ENCODE results near the gene HELT.
"Not testable (repeated sequence)": the region's sequence is repeated elsewhere in the genome, so short reads cannot be mapped to it uniquely, and the experiment has no call there.

Gene HELT

DNA sequence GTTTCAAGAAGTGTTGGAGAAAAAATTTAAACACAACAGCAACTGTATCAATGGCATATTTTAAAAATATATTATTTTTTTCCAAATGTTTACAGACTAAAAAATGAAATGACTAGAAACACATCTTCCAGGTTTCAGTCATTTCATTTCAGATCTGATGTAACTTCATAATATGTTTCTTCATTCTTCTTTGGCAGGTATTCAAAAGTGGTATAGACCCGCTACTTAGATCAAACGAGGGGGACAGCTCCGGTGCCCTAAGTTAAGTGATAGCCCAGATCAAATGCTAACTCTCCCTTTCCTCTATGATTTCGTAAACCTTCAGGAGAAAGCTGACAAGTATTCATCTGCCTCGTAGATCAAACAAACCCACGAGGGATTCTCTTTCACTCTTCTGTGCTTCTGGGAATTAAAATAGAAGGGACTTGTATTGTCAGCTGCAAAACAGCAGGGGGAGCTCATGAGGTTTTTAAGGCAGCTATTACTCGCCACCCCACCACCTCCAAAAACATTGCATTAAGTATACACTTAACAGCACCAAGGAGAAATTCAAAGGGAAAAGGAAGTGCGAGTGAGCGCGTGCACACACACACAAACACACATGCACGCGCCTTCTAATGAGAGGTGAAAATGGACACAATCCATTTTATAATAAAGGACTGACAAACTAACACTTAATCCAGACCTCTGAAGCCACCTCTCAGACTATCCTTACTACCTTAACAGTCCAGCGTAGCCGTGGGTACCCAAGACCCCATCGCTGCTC lies 21.4 kb downstream of the HELT start:
- DNase-seq: peak; percentile 78

GRCh38 chr4:185040523-185040922 lies 22.2 kb downstream of the HELT start:
- DNase-seq: peak; percentile 21

GRCh38 chr4:185050286-185050685 lies 32.0 kb downstream of the HELT start:
- DNase-seq: not testable (repeated sequence)

- not testable (repeated sequence) for DNase-seq
Measured at GRCh38 chr4:185051283-185051682, 33.0 kb downstream of the HELT start.

DNA sequence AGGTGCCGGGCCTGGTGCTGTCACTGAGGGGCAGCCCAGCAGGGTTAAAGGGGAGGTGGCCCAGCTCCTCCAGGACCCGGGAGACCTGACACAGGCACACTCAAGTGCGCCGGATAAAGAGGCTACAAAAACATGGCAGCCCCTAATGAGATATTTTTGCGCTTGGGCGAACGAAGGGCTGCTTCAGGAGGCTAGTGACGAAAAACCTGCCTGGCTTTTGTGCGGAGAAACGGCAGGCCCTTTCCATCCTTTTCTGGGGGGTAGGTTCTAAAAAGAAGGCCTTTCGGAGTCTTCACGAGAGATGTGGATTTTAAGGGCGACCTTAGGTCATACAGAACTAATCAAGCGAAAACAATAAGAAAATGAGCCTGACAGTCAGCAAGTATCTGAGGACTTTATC lies 35.5 kb downstream of the HELT start:
- no peak for DNase-seq

DNA sequence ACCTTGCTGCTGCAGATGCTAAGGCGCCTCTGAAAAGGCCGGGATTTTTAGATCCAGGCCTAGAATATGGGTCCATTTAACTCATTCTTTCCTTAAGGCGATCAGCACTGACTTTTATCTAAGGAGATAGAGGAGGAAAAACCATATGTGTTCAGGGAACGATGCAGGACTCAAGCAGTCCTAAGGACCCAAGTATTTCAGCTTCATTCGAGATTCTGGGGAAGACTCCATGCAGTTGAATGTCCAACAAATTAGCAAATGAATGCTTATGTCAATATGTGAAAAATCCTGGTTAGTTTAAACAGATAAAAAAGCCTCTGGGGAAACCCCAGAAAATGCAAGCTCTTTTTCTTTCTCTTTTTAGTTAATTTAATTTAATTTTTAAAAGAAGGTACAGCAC lies 36.0 kb downstream of the HELT start:
- DNase-seq: no peak

GRCh38 chr4:185054886-185055285 lies 36.6 kb downstream of the HELT start:
- DNase-seq: no peak

GRCh38 chr4:185061610-185062009 lies 43.3 kb downstream of the HELT start:
- no peak for DNase-seq

GRCh38 chr4:185062606-185063005 lies 44.3 kb downstream of the HELT start:
- DNase-seq: no peak

DNA sequence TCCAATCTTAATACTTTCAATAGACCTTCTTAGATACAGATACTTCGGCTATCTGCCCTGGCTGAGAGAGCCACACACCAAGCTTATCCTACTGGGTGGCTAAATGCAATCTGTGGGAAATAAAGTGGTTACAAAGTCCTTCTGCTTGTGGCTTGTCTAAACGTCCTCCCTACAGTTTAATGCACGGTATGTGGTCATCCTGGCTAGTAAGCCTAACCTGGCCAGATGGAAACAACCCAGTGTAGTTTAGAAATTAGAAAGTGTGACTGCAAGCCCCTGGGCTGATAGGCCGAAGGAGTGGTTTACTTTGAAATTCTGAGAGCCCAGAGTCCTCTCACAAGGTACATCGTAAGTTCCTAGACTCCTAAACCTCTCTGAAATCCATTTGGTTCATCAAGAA lies 47.9 kb downstream of the HELT start:
- DNase-seq: no peak

DNA sequence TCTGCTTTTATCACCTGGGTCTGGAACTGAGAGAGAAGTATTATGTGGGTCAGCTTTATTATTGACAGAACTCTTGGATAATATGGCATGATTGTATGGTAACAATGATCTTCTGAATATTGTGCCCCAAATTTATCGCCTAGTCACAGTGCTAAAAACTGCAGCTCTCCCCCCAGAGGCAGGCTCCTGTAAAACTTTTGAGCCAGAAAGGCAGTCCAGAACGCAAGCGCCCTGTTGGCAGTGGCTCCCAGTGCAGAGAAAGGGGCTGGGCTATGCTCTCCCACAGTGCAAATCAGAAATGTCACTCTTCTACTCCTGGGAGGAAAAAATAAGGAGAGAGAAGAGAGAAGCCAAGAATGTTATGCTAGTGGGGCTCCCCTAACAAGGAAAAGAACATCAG lies 50.5 kb downstream of the HELT start:
- DNase-seq: no peak

Measured in DMS53 (cell line).